Activated CD4-positive, alpha-beta T cell treated with anti-CD3 and anti-CD28 coated beads for 4 hours (primary cell): ENCODE measurements around the gene IDE.
"Not testable (repeated sequence)": the region's sequence is repeated elsewhere in the genome, so short reads cannot be mapped to it uniquely, and the experiment has no call there.

ENCODE experiments used
- DNase-seq, 2 donors: peaks; one replicate each; pipeline ENCODE4 v3.0.0-alpha.2; 2020

IDE gene

DNA sequence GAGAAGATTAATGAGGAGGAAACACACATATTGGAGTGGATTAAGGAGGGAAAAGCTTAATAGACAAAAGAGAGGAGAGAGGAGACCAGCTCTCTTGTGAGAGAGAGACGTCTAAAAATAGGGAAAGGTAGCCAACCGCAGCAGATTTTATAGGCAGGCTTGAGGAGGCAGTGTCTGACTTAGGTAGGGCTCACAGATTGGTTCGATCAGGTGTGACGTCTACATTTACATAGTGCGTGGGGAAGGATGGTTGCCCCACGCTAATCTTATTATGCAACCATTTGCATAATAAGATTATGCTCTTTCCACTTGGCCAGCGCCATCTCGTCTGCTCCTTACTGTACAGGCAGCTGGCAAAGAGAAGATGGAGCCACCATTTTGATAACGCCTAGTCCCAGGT, 160.9 kb downstream of the IDE start:
- no peak for DNase-seq

DNA sequence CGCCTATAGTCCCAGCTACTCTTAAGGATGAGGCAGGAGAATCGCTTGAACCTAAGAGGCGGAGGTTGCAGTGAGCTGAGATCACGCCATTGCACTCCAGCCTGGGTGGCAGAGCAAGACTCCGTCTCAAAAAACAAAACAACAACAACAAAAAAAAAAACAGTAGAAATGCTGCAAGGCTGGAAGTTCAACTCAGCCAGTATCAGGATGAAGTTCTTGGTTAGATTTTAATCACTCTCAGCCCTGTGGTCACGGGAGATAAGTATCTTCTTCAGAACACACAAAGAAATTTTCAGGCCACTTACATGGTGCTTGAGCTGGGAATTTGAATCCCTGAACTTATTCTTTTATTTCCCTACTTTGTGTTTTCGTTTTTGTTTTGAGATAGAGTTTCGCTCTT, 162.5 kb downstream of the IDE start:
- no peak for DNase-seq

DNA sequence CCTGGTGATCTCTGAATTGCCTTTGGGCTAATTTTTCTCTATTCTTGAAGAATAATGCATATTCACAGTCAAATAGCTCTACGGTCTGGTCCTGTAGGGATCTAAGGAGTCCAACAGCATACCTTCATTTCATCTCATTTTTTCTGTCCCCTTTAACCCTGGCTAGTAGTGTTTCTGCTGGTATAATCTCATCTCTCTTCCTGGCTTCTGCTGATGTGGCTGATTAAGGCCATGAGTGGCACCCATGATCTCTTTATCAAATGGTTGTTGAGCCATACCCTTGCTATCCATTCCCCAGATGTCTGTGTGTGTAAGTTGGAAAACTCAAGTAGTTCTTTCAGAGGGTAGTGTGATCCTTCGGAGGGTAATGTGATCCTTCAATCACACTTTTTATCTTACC, 163.4 kb downstream of the IDE start:
- DNase-seq: no peak

DNA sequence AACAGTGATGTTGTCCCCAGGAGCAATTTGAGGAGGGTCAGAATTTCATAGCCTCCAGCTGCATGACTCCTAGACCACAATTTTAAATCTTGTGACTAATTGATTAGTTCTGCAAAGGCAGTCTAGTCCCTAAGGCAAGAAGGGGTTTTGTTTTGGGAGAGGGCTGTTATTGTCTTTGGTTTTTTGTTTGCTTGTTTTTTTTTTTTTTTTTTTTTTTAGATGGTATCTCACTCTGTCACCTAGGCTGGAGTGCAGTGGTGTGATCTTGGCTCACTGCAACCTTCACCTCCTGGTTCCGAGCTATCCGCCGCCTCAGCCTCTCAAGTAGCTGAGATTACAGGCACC, 165.9 kb downstream of the IDE start:
- DNase-seq: no peak

DNA sequence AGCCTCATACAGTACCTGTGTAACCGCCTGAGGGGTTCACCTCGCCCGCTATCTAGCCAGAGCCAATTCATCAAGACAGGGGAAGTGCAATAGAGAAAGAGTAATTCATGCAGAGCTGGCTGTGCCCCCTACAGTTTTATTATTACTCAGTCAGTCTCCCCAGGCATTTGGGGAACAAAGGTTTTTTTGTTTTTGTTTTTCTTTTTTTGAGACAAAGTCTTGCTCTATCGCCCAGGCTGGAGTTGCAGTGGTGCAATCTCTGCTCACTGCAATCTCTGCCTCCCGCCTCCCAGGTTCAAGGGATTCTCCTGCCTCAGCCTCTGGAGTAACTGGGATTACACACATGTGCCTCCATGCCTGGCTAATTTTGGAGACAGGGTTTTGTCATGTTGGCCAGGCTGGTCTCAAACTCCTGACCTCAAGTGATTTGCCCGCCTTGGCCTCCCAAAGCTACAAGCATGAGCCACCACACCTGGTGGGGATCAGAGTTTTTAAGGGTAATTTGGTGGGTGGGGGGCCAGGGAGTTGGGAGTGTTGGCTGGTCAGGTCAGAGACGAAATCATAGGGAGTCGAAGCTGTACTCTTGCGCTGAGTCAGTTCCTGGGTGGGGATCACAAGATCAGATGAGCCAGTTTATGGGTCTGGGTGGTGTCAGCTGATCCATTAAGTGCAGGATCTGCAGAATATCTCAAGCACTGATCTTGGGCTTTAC, 166.4 kb downstream of the IDE start:
- no peak for DNase-seq

DNA sequence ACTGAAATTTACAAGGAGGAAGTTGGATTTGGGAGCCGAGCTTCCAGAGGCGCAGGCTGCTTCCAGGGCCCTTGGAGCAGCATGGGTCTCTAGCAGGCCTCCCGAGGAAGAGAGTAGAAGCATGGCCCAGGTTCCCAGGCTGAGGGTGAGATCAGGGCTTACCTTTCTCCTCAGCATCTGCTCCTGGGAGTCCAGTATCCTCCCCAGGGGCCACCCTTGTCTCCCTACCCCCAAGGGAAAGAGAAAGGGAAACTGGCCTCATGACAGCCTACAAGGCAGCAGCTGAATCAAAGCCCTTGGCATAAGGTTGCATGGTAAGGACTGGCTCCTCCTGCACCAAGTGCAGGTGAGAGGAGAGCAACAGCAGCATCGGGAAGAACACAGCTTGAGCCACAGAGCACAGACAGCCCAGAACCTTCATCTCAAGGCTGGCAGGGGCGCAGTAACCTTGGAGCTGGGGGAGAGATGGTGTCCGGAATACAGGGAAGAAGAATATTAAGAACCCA, 168.4 kb downstream of the IDE start:
- DNase-seq: no peak

DNA sequence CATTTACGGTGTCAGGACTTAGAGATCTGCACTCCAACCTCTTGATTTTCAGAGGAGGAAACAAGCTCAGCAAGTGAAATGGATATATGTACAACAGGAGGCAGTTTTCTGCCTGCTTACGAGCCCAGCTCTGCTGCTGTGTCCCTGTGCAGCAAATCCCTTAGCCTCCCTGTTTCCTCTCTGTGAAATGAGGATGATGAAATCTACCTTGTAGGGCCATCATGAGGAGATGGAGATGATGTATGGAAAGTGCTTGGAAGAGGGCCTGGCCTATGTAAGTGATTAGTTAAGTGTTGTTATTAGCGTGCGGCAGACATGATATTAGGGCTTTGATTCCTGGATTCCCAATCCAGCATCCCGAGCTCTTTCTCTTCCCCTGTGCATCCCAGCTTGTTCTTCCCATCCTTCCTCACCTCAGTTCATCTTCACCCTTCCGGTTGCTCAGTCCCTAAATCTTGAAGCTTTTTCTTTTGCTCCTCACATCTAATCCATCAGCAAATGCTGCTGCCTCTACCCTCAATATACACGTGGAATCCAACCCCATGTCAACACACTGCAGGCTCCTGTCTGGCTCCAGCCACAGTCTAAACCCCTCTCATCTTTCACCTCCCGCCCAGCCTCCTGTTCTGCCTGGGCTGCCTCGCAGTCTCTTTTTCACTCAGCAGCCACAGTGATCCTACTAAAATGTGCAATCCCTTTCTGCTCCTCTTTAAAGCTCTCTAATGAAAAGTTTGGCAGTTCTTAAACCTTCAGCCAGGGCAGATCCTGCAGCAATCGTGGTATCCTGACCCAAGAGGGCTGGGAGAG, 169.1 kb downstream of the IDE start:
- no peak for DNase-seq

DNA sequence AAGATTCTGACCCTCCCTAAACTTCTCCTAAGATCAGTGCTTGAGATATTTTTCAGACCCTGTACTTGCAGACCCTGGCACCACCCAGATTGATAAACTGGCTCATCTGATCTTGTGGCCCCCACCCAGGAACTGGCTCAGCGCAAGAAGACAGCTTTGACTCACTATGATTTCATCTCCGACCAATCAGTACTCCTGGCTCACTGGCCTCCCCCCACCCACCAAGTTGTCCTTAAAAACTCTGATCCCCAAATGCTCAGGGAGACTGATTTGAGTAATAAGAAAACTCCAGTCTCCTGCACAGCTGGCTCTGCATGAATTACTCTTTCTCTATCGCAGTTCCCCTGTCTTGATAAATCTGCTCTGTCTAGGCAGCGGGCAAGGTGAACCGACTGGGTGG, 171.7 kb downstream of the IDE start:
- DNase-seq: not testable (repeated sequence)
